ENCODE results near the gene CCN5.

The CCN5 gene

GRCh38 chr20:44678242-44678641 is 36.9 kb upstream of the CCN5 start:
- Histone ChIP-seq H3F3A (ENCODE audit: low read depth) (no peaks in the 10 kb centered on the region), H3K9ac (ENCODE audit: low read depth, low read length, poor library complexity, severe bottlenecking) (peak overlapping the region; percentile 50), H3K4me1 (ENCODE audit: insufficient read depth, low read length, poor library complexity, severe bottlenecking) (no peaks in the 10 kb centered on the region), H2AFZ (ENCODE audit: low read length) (no peak overlapping the region; the same call in 1 of the 2 replicates), H3K4me2 (ENCODE audit: low read depth, low read length, poor library complexity, severe bottlenecking) (no peak overlapping the region), H3K36me3 (ENCODE audit: insufficient read depth, low read length) (no peaks in the 10 kb centered on the region), H3K4me3 (ENCODE audit: low read length, poor library complexity, severe bottlenecking) (no peak overlapping the region), H3K27me3 (ENCODE audit: insufficient read depth, low read length, poor library complexity, severe bottlenecking) (no peaks in the 10 kb centered on the region), H3K9me3 (ENCODE audit: insufficient read depth, low read depth, low read length) (no peaks in the 10 kb centered on the region), H3K79me2 (ENCODE audit: insufficient read depth, low read length) (no peaks in the 10 kb centered on the region), H4K20me1 (ENCODE audit: insufficient read depth, low read length, poor library complexity, severe bottlenecking) (no peaks in the 10 kb centered on the region), H3K9me2 (replicated peaks; ENCODE audit: low read depth, low read length) (no peaks in the 10 kb centered on the region)
- no peak for TF ChIP-seq EZH2phosphoT487 (IDR thresholded peaks at IDR 0.05; ENCODE audit: borderline replicate concordance)
- TF ChIP-seq CTCF (conservative IDR thresholded peaks at IDR 0.05; ENCODE audit: low read length), result no peak

- Histone ChIP-seq H2AFZ (ENCODE audit: low read length) (no peak overlapping the region), H3K4me1 (ENCODE audit: insufficient read depth, low read length, poor library complexity, severe bottlenecking) (no peaks in the 10 kb centered on the region)
- TF ChIP-seq CTCF (conservative IDR thresholded peaks at IDR 0.05; ENCODE audit: low read length) (no peak), EZH2phosphoT487 (IDR thresholded peaks at IDR 0.05; ENCODE audit: borderline replicate concordance) (no peak)
These were observed 36.1 kb upstream of the CCN5 start for GRCh38 chr20:44678990-44679611.

GRCh38 chr20:44681796-44682566 is 33.2 kb upstream of the CCN5 start:
- Histone ChIP-seq H3K36me3 (ENCODE audit: insufficient read depth, low read length) (no peaks in the 10 kb centered on the region), H3K9me2 (replicated peaks; ENCODE audit: low read depth, low read length) (no peaks in the 10 kb centered on the region), H3F3A (ENCODE audit: low read depth) (no peaks in the 10 kb centered on the region), H3K79me2 (ENCODE audit: insufficient read depth, low read length) (no peaks in the 10 kb centered on the region), H3K27me3 (ENCODE audit: insufficient read depth, low read length, poor library complexity, severe bottlenecking) (no peaks in the 10 kb centered on the region), H3K4me2 (ENCODE audit: low read depth, low read length, poor library complexity, severe bottlenecking) (no peak overlapping the region), H2AFZ (ENCODE audit: low read length) (no peak overlapping the region), H3K9me3 (ENCODE audit: insufficient read depth, low read depth, low read length) (no peaks in the 10 kb centered on the region), H3K9ac (ENCODE audit: low read depth, low read length, poor library complexity, severe bottlenecking) (no peak overlapping the region), H3K4me3 (ENCODE audit: low read length, poor library complexity, severe bottlenecking) (no peak overlapping the region), H3K4me1 (ENCODE audit: insufficient read depth, low read length, poor library complexity, severe bottlenecking) (no peaks in the 10 kb centered on the region), H4K20me1 (ENCODE audit: insufficient read depth, low read length, poor library complexity, severe bottlenecking) (no peaks in the 10 kb centered on the region)
- TF ChIP-seq EZH2phosphoT487 (IDR thresholded peaks at IDR 0.05; ENCODE audit: borderline replicate concordance) (no peak), CTCF (conservative IDR thresholded peaks at IDR 0.05; ENCODE audit: low read length) (no peak)

More at GRCh38 chr20:44678990-44679611, 36.1 kb upstream of the CCN5 start:
- no peaks in the 10 kb centered on the region for H3F3A ChIP-seq (ENCODE audit: low read depth)
- peak overlapping the region; percentile 50 for H3K9ac ChIP-seq (ENCODE audit: low read depth, low read length, poor library complexity, severe bottlenecking)
- no peaks in the 10 kb centered on the region for H3K36me3 ChIP-seq (ENCODE audit: insufficient read depth, low read length)
- H3K4me3 ChIP-seq (ENCODE audit: low read length, poor library complexity, severe bottlenecking), result no peak overlapping the region
- H4K20me1 ChIP-seq (ENCODE audit: insufficient read depth, low read length, poor library complexity, severe bottlenecking), result no peaks in the 10 kb centered on the region
- no peaks in the 10 kb centered on the region for H3K9me2 ChIP-seq (replicated peaks; ENCODE audit: low read depth, low read length)
- H3K27me3 ChIP-seq (ENCODE audit: insufficient read depth, low read length, poor library complexity, severe bottlenecking), result no peaks in the 10 kb centered on the region
- H3K4me2 ChIP-seq (ENCODE audit: low read depth, low read length, poor library complexity, severe bottlenecking), result no peak overlapping the region
- no peaks in the 10 kb centered on the region for H3K9me3 ChIP-seq (ENCODE audit: insufficient read depth, low read depth, low read length)
- H3K79me2 ChIP-seq (ENCODE audit: insufficient read depth, low read length), result no peaks in the 10 kb centered on the region
